SK-N-SH (cell line): Measurements from ENCODE around the gene PCSK6.

ENCODE experiments used
- TAF1 ChIP-seq: IDR thresholded peaks from 2 replicates; pipeline ENCODE4 v1.6.1; 2012; ENCODE audit warnings: low read depth, mild to moderate bottlenecking, low read length, moderate library complexity, borderline replicate concordance
- TF ChIP-seq, protein P1 (sequence below): fragments of 200-600 bp; sonication (generic); IDR thresholded peaks from 2 replicates; pipeline ENCODE4 v1.6.1; 2017; ENCODE audit warnings: antibody characterized with exemption, mild to moderate bottlenecking, moderate library complexity

DNA sequence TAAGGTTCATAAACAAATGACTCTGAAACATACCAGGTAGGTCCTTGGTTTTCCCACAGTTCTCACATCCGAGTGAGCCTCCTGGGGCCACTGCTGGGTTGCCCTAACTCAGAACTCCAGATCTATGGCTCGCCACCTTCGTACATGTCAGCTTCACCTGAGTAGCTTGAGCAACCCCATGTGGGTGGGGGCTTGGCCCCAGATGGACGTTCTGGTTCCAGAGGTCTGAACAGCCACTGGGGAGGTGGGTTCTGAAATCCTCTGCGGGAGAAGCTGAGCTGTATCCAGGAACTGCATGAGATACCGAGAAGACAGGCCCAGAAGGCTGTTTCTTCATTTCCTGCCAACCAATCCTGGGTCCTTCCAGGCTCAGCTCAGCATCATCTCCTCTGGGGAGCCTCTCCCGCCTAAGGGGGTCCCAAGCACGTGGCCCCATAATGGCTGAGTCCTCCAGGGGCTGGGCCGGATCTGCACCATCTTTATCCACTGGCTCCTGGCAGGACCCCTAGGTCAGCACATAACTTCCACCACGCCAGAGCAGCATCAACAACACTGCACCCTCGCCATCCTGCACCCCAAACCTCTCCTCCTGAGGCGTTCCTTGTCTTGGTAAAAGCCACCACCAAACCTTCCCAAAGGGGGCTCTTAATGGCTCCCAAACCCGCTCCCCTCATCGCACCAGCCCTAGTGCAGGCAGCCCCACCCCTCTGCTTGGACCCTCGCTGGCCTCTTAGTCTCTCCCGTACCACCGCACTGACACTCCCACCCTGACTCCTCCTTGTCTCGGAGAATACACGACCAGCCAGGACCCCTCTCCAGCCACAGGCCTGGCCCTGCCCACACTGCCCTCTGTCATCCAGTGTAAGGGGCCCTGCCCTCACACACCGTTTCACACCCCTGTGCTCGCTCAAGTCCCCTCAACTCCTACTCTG lies 39.8 kb downstream of the PCSK6 start:
- TF ChIP-seq, protein P1, sequence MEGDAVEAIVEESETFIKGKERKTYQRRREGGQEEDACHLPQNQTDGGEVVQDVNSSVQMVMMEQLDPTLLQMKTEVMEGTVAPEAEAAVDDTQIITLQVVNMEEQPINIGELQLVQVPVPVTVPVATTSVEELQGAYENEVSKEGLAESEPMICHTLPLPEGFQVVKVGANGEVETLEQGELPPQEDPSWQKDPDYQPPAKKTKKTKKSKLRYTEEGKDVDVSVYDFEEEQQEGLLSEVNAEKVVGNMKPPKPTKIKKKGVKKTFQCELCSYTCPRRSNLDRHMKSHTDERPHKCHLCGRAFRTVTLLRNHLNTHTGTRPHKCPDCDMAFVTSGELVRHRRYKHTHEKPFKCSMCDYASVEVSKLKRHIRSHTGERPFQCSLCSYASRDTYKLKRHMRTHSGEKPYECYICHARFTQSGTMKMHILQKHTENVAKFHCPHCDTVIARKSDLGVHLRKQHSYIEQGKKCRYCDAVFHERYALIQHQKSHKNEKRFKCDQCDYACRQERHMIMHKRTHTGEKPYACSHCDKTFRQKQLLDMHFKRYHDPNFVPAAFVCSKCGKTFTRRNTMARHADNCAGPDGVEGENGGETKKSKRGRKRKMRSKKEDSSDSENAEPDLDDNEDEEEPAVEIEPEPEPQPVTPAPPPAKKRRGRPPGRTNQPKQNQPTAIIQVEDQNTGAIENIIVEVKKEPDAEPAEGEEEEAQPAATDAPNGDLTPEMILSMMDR: no peak
- TF ChIP-seq TAF1: no peak
